Endothelial cell of umbilical vein (primary cell): ENCODE data around the gene URGCP. TPM values are rescaled to one million over a fixed set of nuclear protein-coding genes. Genes with fewer than 3 reads are reported as not detected.

Experiments used
- BruUV-seq: library from RNA; stranded (reverse); fragments of 400-500 nt; replicated peaks from 2 replicates; lab custom pipeline; 2021; lab: Mats Ljungman, UMichigan
- CTCF ChIA-PET: fragments of 300-600, 350-600 bp; sonication (Branson Sonifier 250); formaldehyde crosslinking; loops from one replicate; lab custom pipeline; 2021; ENCODE audit warnings: antibody characterized with exemption, inconsistent platforms; lab: Charles Lee
- POLR2A ChIA-PET: fragments of 300-600, 350-600 bp; sonication (Branson Sonifier 250); formaldehyde crosslinking; loops from one replicate; lab custom pipeline; 2021; ENCODE audit warnings: antibody characterized with exemption, inconsistent platforms; lab: Charles Lee
- DNase-seq: peaks from one replicate; pipeline ENCODE4 v3.0.0-alpha.2; 2011; ENCODE audit warnings: low read depth, low spot score
- FAIRE-seq: peaks from 2 replicates; lab custom pipeline; 2011; peaks lifted over from hg19 to GRCh38; lab: Jason Lieb, UNC
- H2AFZ ChIP-seq: 2 replicates; pipeline ENCODE4 v1.6.0; 2012; ENCODE audit warnings: low read depth, low read length, control low read depth, inconsistent platforms
- H3K27ac ChIP-seq: 2 replicates; pipeline ENCODE4 v1.5.1; 2011; ENCODE audit warnings: low read depth, mild to moderate bottlenecking, control low read depth, low read length, moderate library complexity; ENCODE audit not compliant: insufficient read depth
- H3K27me3 ChIP-seq, 2 experiments: 2 replicates each; pipeline versions ENCODE4 v1.6.0 to v1.6.1; 2011; ENCODE audit warnings: low read length in 2 of 2, mixed read lengths in 1 of 2; ENCODE audit not compliant: control insufficient read depth in 2 of 2, insufficient read depth in 2 of 2
- H3K36me3 ChIP-seq, 2 experiments: 2 replicates in 1 of 2; 3 replicates in 1 of 2; pipeline ENCODE4 v1.5.1; 2011; ENCODE audit warnings: low read length in 2 of 2, mild to moderate bottlenecking in 1 of 2, moderate library complexity in 1 of 2; ENCODE audit not compliant: control insufficient read depth in 2 of 2, insufficient read depth in 2 of 2; ENCODE audit errors: extremely low read depth in 1 of 2
- H3K4me1 ChIP-seq: 3 replicates; pipeline ENCODE4 v1.5.1; 2011; ENCODE audit warnings: mild to moderate bottlenecking, low read length; ENCODE audit not compliant: control insufficient read depth, insufficient read depth; ENCODE audit errors: extremely low read depth
- H3K4me2 ChIP-seq: 2 replicates; pipeline ENCODE4 v1.6.1; 2011; ENCODE audit warnings: low read length, control low read depth, mixed read lengths; ENCODE audit not compliant: insufficient read depth
- H3K4me3 ChIP-seq, 3 experiments: fragments of 200-600 bp in 1 of 3; sonication (generic), shearing (Covaris generic) in 1 of 3; replicated peaks in 1 of 3; 2 replicates each; pipeline ENCODE4 v1.5.1; 2011 to 2016; ENCODE audit warnings: control low read depth in 3 of 3, low read length in 3 of 3, mild to moderate bottlenecking in 2 of 3, inconsistent platforms in 1 of 3, low read depth in 1 of 3, moderate library complexity in 1 of 3; ENCODE audit not compliant: insufficient read depth in 1 of 3
- H3K79me2 ChIP-seq: 2 replicates; pipeline ENCODE4 v1.6.0; 2012; ENCODE audit warnings: low read length, inconsistent platforms; ENCODE audit not compliant: control insufficient read depth, insufficient read depth
- H3K9ac ChIP-seq: replicated peaks from 2 replicates; pipeline ENCODE3; 2011; ENCODE audit warnings: low read length, control low read depth; ENCODE audit not compliant: insufficient read depth; ENCODE audit errors: extremely low read depth
- H3K9me1 ChIP-seq: replicated peaks from 3 replicates; pipeline ENCODE4 v1.6.0; 2011; ENCODE audit warnings: mild to moderate bottlenecking, low read length; ENCODE audit not compliant: control insufficient read depth, insufficient read depth; ENCODE audit errors: extremely low read depth
- H3K9me3 ChIP-seq: replicated peaks from 2 replicates; pipeline ENCODE4 v1.5.1; 2012; ENCODE audit warnings: low read length, inconsistent platforms; ENCODE audit not compliant: control insufficient read depth, insufficient read depth
- H4K20me1 ChIP-seq: replicated peaks from 2 replicates; pipeline ENCODE3; 2011; ENCODE audit warnings: mild to moderate bottlenecking, low read length; ENCODE audit not compliant: control insufficient read depth, insufficient read depth; ENCODE audit errors: extremely low read depth
- CTCF ChIP-seq, 2 donors: IDR thresholded peaks; 1 replicate in 1 of 2; 2 replicates in 1 of 2; pipeline ENCODE4 v1.5.1; 2011; ENCODE audit warnings: low read length in 2 of 2, mild to moderate bottlenecking in 2 of 2, moderate library complexity in 2 of 2, control low read depth in 1 of 2, inconsistent platforms in 1 of 2, low read depth in 1 of 2; ENCODE audit not compliant: insufficient read depth in 1 of 2; ENCODE audit errors: extremely low read depth in 1 of 2
- EZH2 ChIP-seq: IDR thresholded peaks from 2 replicates; pipeline ENCODE4 v1.6.1; 2012; ENCODE audit warnings: borderline replicate concordance, low read depth, mild to moderate bottlenecking, moderate library complexity, low read length, inconsistent platforms; ENCODE audit not compliant: severe bottlenecking
- JUN ChIP-seq: IDR thresholded peaks from 2 replicates; pipeline ENCODE4 v1.6.1; 2011; ENCODE audit warnings: borderline replicate concordance, low read depth; ENCODE audit not compliant: insufficient read length, insufficient read depth
- MAX ChIP-seq: IDR thresholded peaks from 2 replicates; pipeline ENCODE4 v1.6.1; 2011; ENCODE audit not compliant: insufficient read depth, insufficient read length
- MYC ChIP-seq: IDR thresholded peaks from one replicate; pipeline ENCODE4 v1.6.1; 2011; ENCODE audit warnings: mild to moderate bottlenecking, low read depth, low read length
- POLR2A ChIP-seq: IDR thresholded peaks from 2 replicates; pipeline ENCODE4 v1.6.1; 2012; ENCODE audit warnings: low read depth, mild to moderate bottlenecking, control low read depth, low read length
- dilution Hi-C: fragments of 300-500 bp; cut with MboI; formaldehyde crosslinking; loops from one replicate; pipeline ENCODE4 v1.15.0; 2019; ENCODE audit warnings: low sequenced_read_pairs; ENCODE audit not compliant: extremely low pct_ligation_motif_present
- intact Hi-C: fragments of 100-400 bp; cut with micrococcal nuclease; formaldehyde crosslinking; loops from one replicate; pipeline ENCODE4 v1.10.0; 2022
- polyA plus RNA-seq, 4 experiments: library from polyadenylated mRNA; depleted of rRNA in 3 of 4; stranded (reverse) in 3 of 4; unstranded in 1 of 4; fragments of >200 nt; gene quantifications; 2 replicates each; pipeline versions ENCODE4 v1.2.1 to v1.2.3, GENCODE V29; 2011 to 2012; ENCODE audit warnings: missing spikeins in 1 of 4
- total RNA-seq: library from RNA; stranded (reverse); gene quantifications from 2 replicates; pipeline ENCODE4 v1.2.3, GENCODE V29; 2021

The URGCP gene
- total and polyA plus RNA-seq, 2 donors (not counting 3 experiments of a cell fraction or from before 2014, with no cell fraction given): 13.1 to 25.3 TPM

GRCh38 chr7:43872406-43873110 is 33.8 kb downstream of the URGCP start:
- Histone ChIP-seq H3K27me3 (no peaks in the 10 kb centered on the region), H3K4me3 (no peak overlapping the region), H3K4me2 (no peak overlapping the region), H3K9me3 (no peaks in the 10 kb centered on the region), H3K4me1 (peaks cover 11% of the 10 kb centered on the region), H3K9me1 (no peaks in the 10 kb centered on the region), H3K9ac (no peak overlapping the region), H3K79me2 (no peaks in the 10 kb centered on the region), H3K36me3 (peaks cover 0 to 17% of the 10 kb centered on the region in 2 experiments), H3K27ac (no peak overlapping the region), H4K20me1 (no peaks in the 10 kb centered on the region), H2AFZ (no peak overlapping the region)
- ChIA-PET POLR2A (interaction anchor here (0.6 kb wide), 1 partner anchor 92 kb away, joined by 12 read pairs; no protein-coding TSS in a partner anchor), CTCF (interaction anchor here (1.0 to 1.2 kb wide), 2 partner anchors 33 to 290 kb away, joined by 3 read pairs; partner anchors contain the start of gene STK17A)
- dilution Hi-C loops: no loop called here
- no peak for FAIRE-seq
- intact Hi-C loops: no loop called here
- no peak for TF ChIP-seq EZH2
- no peak for TF ChIP-seq MYC
- no TSS peak for BruUV-seq
- DNase-seq: no peak

GRCh38 chr7:43871064-43871463 is 35.3 kb downstream of the URGCP start:
- Histone ChIP-seq H3K9ac (no peak overlapping the region), H3K27ac (no peak overlapping the region), H3K27me3 (no peaks in the 10 kb centered on the region), H3K36me3 (peaks cover 3 to 8% of the 10 kb centered on the region in 2 experiments), H3K79me2 (no peaks in the 10 kb centered on the region), H3K4me2 (no peak overlapping the region), H3K4me1 (peaks cover 11% of the 10 kb centered on the region), H3K9me1 (no peaks in the 10 kb centered on the region), H4K20me1 (no peaks in the 10 kb centered on the region), H3K9me3 (no peaks in the 10 kb centered on the region), H2AFZ (no peak overlapping the region), H3K4me3 (no peak overlapping the region)
- dilution Hi-C loops: no loop called here
- POLR2A ChIA-PET: no interaction called here
- BruUV-seq: no TSS peak
- intact Hi-C loops: no loop called here
- DNase-seq (no peak), FAIRE-seq (no peak)
- no peak for TF ChIP-seq JUN
- TF ChIP-seq CTCF (IDR thresholded peaks at IDR 0.05; ENCODE audit: extremely low read depth in 1 of 2, insufficient read depth in 1 of 2, low read depth in 1 of 2, low read length in 2 of 2): no peak
- TF ChIP-seq MYC: no peak
- no peak for TF ChIP-seq POLR2A
- TF ChIP-seq MAX: no peak
- no peak for TF ChIP-seq EZH2
- CTCF ChIA-PET: no interaction called here
